Bronchial epithelial cell (primary cell): Measurements from ENCODE around the gene PLCD1. TPM values are rescaled to one million over a fixed set of nuclear protein-coding genes. Genes with fewer than 3 reads are reported as not detected.
A peak's percentile ranks its signal among the peaks of the same experiment; 100 is the strongest.

Experiments
- DNase-seq: peaks from one replicate; pipeline ENCODE4 v3.0.0-alpha.2; 2010; ENCODE audit warnings: low read depth
- FAIRE-seq: peaks from 2 replicates; lab custom pipeline; 2011; peaks lifted over from hg19 to GRCh38; lab: Jason Lieb, UNC
- H3K27me3 ChIP-seq: 2 replicates; pipeline ENCODE4 v1.5.1; 2011; ENCODE audit warnings: low read length; ENCODE audit not compliant: control insufficient read depth, insufficient read depth
- H3K36me3 ChIP-seq: 2 replicates; pipeline ENCODE4 v1.5.1; 2011; ENCODE audit warnings: low read length; ENCODE audit not compliant: control insufficient read depth, insufficient read depth
- H3K4me3 ChIP-seq: 2 replicates; pipeline ENCODE4 v1.5.1; 2011; ENCODE audit warnings: mild to moderate bottlenecking, low read depth, low read length, control low read depth
- CTCF ChIP-seq: IDR thresholded peaks from 2 replicates; pipeline ENCODE4 v1.5.1; 2011; ENCODE audit warnings: mild to moderate bottlenecking, moderate library complexity, low read length, control low read depth, inconsistent platforms; ENCODE audit not compliant: insufficient read depth, severe bottlenecking
- total RNA-seq: library from RNA; depleted of rRNA; stranded (reverse); fragments of >200 nt; gene quantifications from 2 replicates; pipeline ENCODE4 v1.2.1, GENCODE V29; 2014

The PLCD1 gene
- total RNA-seq, 1 donor from 2014 or later: 24.2 TPM

- H3K27me3 ChIP-seq: no peaks in the 10 kb centered on the region
- H3K4me3 ChIP-seq: no peak overlapping the region
- TF ChIP-seq CTCF: no peak
- peaks cover 34% of the 10 kb centered on the region for H3K36me3 ChIP-seq
- FAIRE-seq: no peak
- DNase-seq: no peak
Observed at GRCh38 chr3:38016410-38016809, 13.0 kb downstream of the PLCD1 start.

GRCh38 chr3:38015984-38016383 is 13.5 kb downstream of the PLCD1 start:
- TF ChIP-seq CTCF: no peak
- FAIRE-seq: peak; percentile 64
- peaks cover 36% of the 10 kb centered on the region for H3K36me3 ChIP-seq

GRCh38 chr3:38015485-38015884 is 14.0 kb downstream of the PLCD1 start:
- no peak for DNase-seq
- Histone ChIP-seq H3K36me3 (peaks cover 36% of the 10 kb centered on the region), H3K4me3 (no peak overlapping the region), H3K27me3 (no peaks in the 10 kb centered on the region)
- FAIRE-seq: peak; percentile 62
- no peak for TF ChIP-seq CTCF

More at GRCh38 chr3:38015984-38016383, 13.5 kb downstream of the PLCD1 start:
- Histone ChIP-seq H3K27me3 (no peaks in the 10 kb centered on the region), H3K4me3 (no peak overlapping the region)
- DNase-seq: no peak

DNA sequence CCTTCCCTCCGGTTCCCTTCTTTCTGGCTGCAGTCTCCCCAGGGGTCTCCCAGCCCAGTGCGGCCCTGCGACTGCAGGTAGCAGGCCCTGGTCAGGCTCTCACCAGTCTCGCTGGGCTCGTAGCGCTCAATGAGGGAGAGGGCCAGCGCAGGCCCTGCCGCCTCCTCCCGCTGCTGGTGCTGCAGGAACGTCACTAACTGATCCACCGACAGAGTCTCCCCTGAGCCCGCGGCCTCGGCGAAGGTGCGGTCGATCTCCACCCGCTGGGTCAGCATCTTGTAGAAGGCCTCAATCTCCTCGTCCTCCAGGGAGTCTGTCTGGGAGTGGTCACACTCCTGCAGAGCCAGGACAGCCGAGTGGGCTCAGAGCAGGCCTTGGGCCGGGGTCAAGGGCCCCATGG is 18.3 kb downstream of the PLCD1 start:
- Histone ChIP-seq H3K4me3 (no peak overlapping the region), H3K27me3 (no peaks in the 10 kb centered on the region), H3K36me3 (peaks cover 20% of the 10 kb centered on the region)
- no peak for DNase-seq
- FAIRE-seq: no peak
- no peak for TF ChIP-seq CTCF

DNA sequence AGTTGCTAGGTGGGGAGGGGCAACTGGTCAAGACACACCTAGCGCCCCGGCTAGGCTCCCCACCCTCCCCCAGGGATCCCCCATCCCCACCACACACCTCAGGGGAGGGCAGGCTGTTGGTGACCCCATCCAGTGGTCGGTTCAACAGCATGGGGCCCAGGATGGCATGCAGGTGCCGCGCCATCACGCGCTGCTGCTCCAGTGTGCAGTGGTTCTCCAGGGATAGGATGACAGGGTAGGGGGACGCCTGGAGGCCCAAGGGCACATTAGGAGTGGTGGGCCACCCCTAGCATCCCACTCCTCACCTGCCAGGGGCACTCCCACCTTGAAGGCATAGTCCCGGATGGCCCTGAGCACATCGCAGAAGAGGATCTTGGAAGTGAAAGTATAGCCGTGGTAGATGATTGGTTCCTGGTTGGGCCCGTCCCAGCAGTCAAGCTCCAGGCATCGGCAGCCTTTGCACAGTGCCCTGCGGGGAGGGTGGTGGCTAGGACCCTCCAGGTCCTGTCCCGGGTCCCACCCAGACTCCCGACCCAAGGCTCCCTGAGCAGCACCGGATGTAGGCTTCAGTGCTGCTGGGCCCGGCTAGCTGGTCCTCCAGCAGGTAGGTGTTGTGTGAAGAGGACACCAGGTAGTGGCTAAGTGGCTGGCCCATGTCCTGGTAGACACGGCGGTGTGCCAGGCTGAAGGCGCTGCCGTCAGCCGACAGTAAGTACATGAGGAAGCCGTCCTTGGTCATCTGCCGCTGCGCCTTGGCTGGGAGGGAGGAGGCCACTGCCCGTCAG is 19.4 kb downstream of the PLCD1 start:
- H3K27me3 ChIP-seq: no peaks in the 10 kb centered on the region
- H3K4me3 ChIP-seq: no peak overlapping the region
- peaks cover 17% of the 10 kb centered on the region for H3K36me3 ChIP-seq
- FAIRE-seq: no peak
- no peak for DNase-seq
- no peak for TF ChIP-seq CTCF

DNA sequence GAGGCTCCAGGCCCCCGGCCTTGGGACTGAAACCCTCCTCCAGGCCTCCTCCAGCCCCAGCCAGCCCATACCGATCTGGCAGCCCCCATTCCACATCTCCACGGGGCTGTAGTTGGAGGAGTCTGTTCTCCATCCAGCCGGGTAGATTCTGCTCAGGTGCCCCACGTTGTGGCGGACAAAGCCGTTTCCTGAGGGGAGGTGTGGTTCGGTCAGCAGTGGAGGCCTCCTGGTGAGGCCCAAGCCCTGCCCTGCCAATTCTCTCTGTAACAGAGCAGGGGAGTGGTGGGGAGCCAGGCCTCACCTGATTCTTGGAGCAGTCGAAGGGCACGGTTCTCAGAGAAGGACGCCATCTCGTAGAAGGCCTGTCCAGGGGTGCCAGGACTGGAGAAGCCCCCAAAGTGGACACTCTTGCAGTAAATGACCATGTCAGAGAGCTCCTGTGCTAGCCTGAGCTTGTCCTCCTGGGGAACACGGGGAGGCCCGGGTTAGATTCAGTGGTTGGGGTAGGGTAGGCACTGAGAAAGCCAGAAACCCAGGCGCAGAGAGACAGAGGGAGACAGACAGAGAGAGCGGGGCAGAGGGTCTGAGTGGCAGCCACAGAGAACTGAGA is 20.4 kb downstream of the PLCD1 start:
- Histone ChIP-seq H3K36me3 (peaks cover 19% of the 10 kb centered on the region), H3K4me3 (no peak overlapping the region), H3K27me3 (no peaks in the 10 kb centered on the region)
- FAIRE-seq: no peak
- TF ChIP-seq CTCF: no peak
- DNase-seq: no peak
